Activated CD8-positive, alpha-beta memory T cell treated with anti-CD3 and anti-CD28 coated beads for 48 hours (primary cell): Measurements from ENCODE around the gene C19orf47.
A peak's percentile ranks its signal among the peaks of the same experiment; 100 is the strongest.
"Not testable (repeated sequence)": the region's sequence is repeated elsewhere in the genome, so short reads cannot be mapped to it uniquely, and the experiment has no call there.

Source experiments
- DNase-seq, 3 experiments: peaks; one replicate each; pipeline ENCODE4 v3.0.0-alpha.2; 2020; ENCODE audit warnings: low read depth in 2 of 3, low spot score in 2 of 3

Gene C19orf47

GRCh38 chr19:40377876-40378385 is 29.7 kb upstream of the C19orf47 start:
- DNase-seq = no peak

GRCh38 chr19:40376286-40376862 is 28.2 kb upstream of the C19orf47 start:
- no peak for DNase-seq

GRCh38 chr19:40374084-40374483 is 25.9 kb upstream of the C19orf47 start:
- no peak for DNase-seq

GRCh38 chr19:40371802-40372122 is 23.6 kb upstream of the C19orf47 start:
- no peak for DNase-seq

GRCh38 chr19:40370997-40371801 is 23.0 kb upstream of the C19orf47 start:
- no peak for DNase-seq

GRCh38 chr19:40370253-40370652 is 22.1 kb upstream of the C19orf47 start:
- not testable (repeated sequence) for DNase-seq

GRCh38 chr19:40369797-40370196 is 21.6 kb upstream of the C19orf47 start:
- DNase-seq = no peak

- no peak for DNase-seq
Observed at GRCh38 chr19:40367577-40368434, 19.6 kb upstream of the C19orf47 start.

GRCh38 chr19:40366697-40367561 is 18.7 kb upstream of the C19orf47 start:
- no peak for DNase-seq

GRCh38 chr19:40365613-40366401 is 17.6 kb upstream of the C19orf47 start:
- peak; percentile 32 to 43 (median 35) for DNase-seq

- DNase-seq = no peak
Observed at GRCh38 chr19:40365010-40365409, 16.8 kb upstream of the C19orf47 start.

GRCh38 chr19:40363069-40363468 is 14.9 kb upstream of the C19orf47 start:
- no peak for DNase-seq

GRCh38 chr19:40362160-40362559 is 14.0 kb upstream of the C19orf47 start:
- DNase-seq = no peak

GRCh38 chr19:40360708-40361241 is 12.6 kb upstream of the C19orf47 start:
- no peak for DNase-seq

- no peak for DNase-seq
Observed at GRCh38 chr19:40360020-40360707, 12.0 kb upstream of the C19orf47 start.

GRCh38 chr19:40358773-40359172 is 10.6 kb upstream of the C19orf47 start:
- no peak for DNase-seq

GRCh38 chr19:40357640-40358039 is 9.4 kb upstream of the C19orf47 start:
- DNase-seq = no peak

- no peak for DNase-seq
Observed at GRCh38 chr19:40356681-40357595, 8.7 kb upstream of the C19orf47 start.
